ENCODE data around the gene ATXN7. TPM values are rescaled to one million over a fixed set of nuclear protein-coding genes. Genes with fewer than 3 reads are reported as not detected.

The ATXN7 gene
- total and polyA plus RNA-seq, 2 of the 13 experiments (the other 11 are each of a cell fraction or from before 2014, with no cell fraction given): 13.8 to 20.0 TPM

GRCh38 chr3:63992516-63993209 lies 129.0 kb downstream of the ATXN7 start:
- Histone ChIP-seq H3K4me1 (ENCODE audit: insufficient read depth, low read length) (peaks cover 19% of the 10 kb centered on the region), H3K27me3 (ENCODE audit: control insufficient read depth in 1 of 2, insufficient read depth in 2 of 2, low read length in 2 of 2) (no peaks in the 10 kb centered on the region), H3K4me2 (ENCODE audit: low read depth, low read length) (no peak overlapping the region), H3K9ac (ENCODE audit: insufficient read depth, low read depth, low read length) (no peak overlapping the region), H3K9me3 (ENCODE audit: low read length) (no peaks in the 10 kb centered on the region), H3K27ac (ENCODE audit: extremely low read length, insufficient read depth, low read length) (no peak overlapping the region), H3K4me3 (replicated peaks in 1 of 3; ENCODE audit: insufficient read depth in 1 of 3, low read depth in 2 of 3, low read length in 3 of 3) (no peak overlapping the region), H2AFZ (ENCODE audit: low read length) (no peak overlapping the region), H3K79me2 (ENCODE audit: insufficient read depth, low read length) (no peaks in the 10 kb centered on the region), H4K20me1 (ENCODE audit: insufficient read depth, low read length) (no peaks in the 10 kb centered on the region), H3K36me3 (replicated peaks in 1 of 2; ENCODE audit: control insufficient read depth in 1 of 2, insufficient read depth in 2 of 2, low read length in 2 of 2) (peaks cover 37 to 77% of the 10 kb centered on the region in 2 experiments)
- 98% methylated on average over 5 of the region's 5 CpGs for WGBS (ENCODE audit: low lambda C conversion rate)
- ATAC-seq (no peak), FAIRE-seq (no peak), DNase-seq (ENCODE audit: low spot score) (no peak)
- intact Hi-C loops (cut with micrococcal nuclease; ENCODE audit: unreplicated experiment) (loop anchor here (1.0 kb wide), 2 partner anchors 24 to 30 kb away; no protein-coding TSS in a partner anchor), in situ Hi-C loops (cut with HindIII; ENCODE audit: extremely low pct_ligation_motif_present, low pct_unique_long_range_greater_than_20kb) (loop anchor here (5.0 kb wide), 1 partner anchor 80 kb away; the partner anchor contains the start of gene SCAANT1)
- POLR2A ChIA-PET: no interaction called here
- no TSS peak for BruUV-seq (replicated peaks)
- no peak for TF ChIP-seq NFKBIZ (CRISPR knock-in tag; IDR thresholded peaks at IDR 0.05)
- no peak for TF ChIP-seq ARNTL (CRISPR knock-in tag; IDR thresholded peaks at IDR 0.05)
- no peak for TF ChIP-seq ZNF557 (CRISPR knock-in tag; IDR thresholded peaks at IDR 0.05)
- TF ChIP-seq NFIC (IDR thresholded peaks at IDR 0.05; ENCODE audit: low read length): no peak
- CTCF ChIA-PET (ENCODE audit: low intra/inter-chr PET ratio, low total read pairs): interaction anchor here (2.2 kb wide), 1 partner anchor 30 kb away, joined by 35 read pairs; no protein-coding TSS in a partner anchor

- CTCF ChIA-PET (ENCODE audit: low intra/inter-chr PET ratio, low total read pairs): interaction anchor here (1.1 to 2.2 kb wide), 2 partner anchors 31 to 86 kb away, joined by 6 to 35 read pairs; no protein-coding TSS in a partner anchor
- Histone ChIP-seq H3K4me2 (ENCODE audit: low read depth, low read length) (no peak overlapping the region), H3K36me3 (replicated peaks in 1 of 2; ENCODE audit: control insufficient read depth in 1 of 2, insufficient read depth in 2 of 2, low read length in 2 of 2) (peaks cover 32 to 70% of the 10 kb centered on the region in 2 experiments), H3K4me1 (ENCODE audit: insufficient read depth, low read length) (peaks cover 19% of the 10 kb centered on the region), H3K4me3 (replicated peaks in 1 of 3; ENCODE audit: insufficient read depth in 1 of 3, low read depth in 2 of 3, low read length in 3 of 3) (no peak overlapping the region), H3K9ac (ENCODE audit: insufficient read depth, low read depth, low read length) (no peak overlapping the region), H3K79me2 (ENCODE audit: insufficient read depth, low read length) (no peaks in the 10 kb centered on the region), H4K20me1 (ENCODE audit: insufficient read depth, low read length) (no peaks in the 10 kb centered on the region), H3K27me3 (ENCODE audit: control insufficient read depth in 1 of 2, insufficient read depth in 2 of 2, low read length in 2 of 2) (no peaks in the 10 kb centered on the region), H3K9me3 (ENCODE audit: low read length) (no peaks in the 10 kb centered on the region), H2AFZ (ENCODE audit: low read length) (no peak overlapping the region), H3K27ac (ENCODE audit: extremely low read length, insufficient read depth, low read length) (no peak overlapping the region)
- DNase-seq (ENCODE audit: low spot score) (peak; percentile 50), ATAC-seq (peak; percentile 95), FAIRE-seq (peak; percentile 76)
- WGBS (ENCODE audit: low lambda C conversion rate): 61% methylated on average over 3 of the region's 3 CpGs
- intact Hi-C loops (cut with micrococcal nuclease; ENCODE audit: unreplicated experiment) (loop anchor here (1.0 kb wide), 2 partner anchors 25 to 31 kb away; no protein-coding TSS in a partner anchor), in situ Hi-C loops (cut with HindIII; ENCODE audit: extremely low pct_ligation_motif_present, low pct_unique_long_range_greater_than_20kb) (loop anchor here (5.0 kb wide), 1 partner anchor 81 kb away; the partner anchor contains the start of gene SCAANT1)
- POLR2A ChIA-PET: no interaction called here
- no TSS peak for BruUV-seq (replicated peaks)
- TF ChIP-seq ZNF580 (CRISPR knock-in tag; IDR thresholded peaks at IDR 0.05; ENCODE audit: borderline replicate concordance, low read depth) (0 out of 2 replicates have a peak, but pooled peaks have one; percentile 40), RAD21 (CRISPR knock-in tag; IDR thresholded peaks at IDR 0.05) (peak; percentile 87), HOXA7 (CRISPR knock-in tag; IDR thresholded peaks at IDR 0.05) (no peak), ZNF562 (CRISPR knock-in tag; IDR thresholded peaks at IDR 0.05; ENCODE audit: borderline replicate concordance) (no peak), POLR2G (IDR thresholded peaks at IDR 0.05; ENCODE audit: low read depth, low read length) (no peak), ZFX (CRISPR knock-in tag; IDR thresholded peaks at IDR 0.05; ENCODE audit: low read depth) (peak; percentile 53; the same call in 1 of the 2 replicates), RXRB (CRISPR knock-in tag; IDR thresholded peaks at IDR 0.05; ENCODE audit: borderline replicate concordance) (0 out of 2 replicates have a peak, but pooled peaks have one; percentile 20), KAT8 (CRISPR knock-in tag; IDR thresholded peaks at IDR 0.05) (0 out of 2 replicates have a peak, but pooled peaks have one; percentile 17), SMC3 (IDR thresholded peaks at IDR 0.05; ENCODE audit: low read length) (peak; percentile 94), TARDBP (CRISPR knock-in tag; IDR thresholded peaks at IDR 0.05) (0 out of 2 replicates have a peak, but pooled peaks have one; percentile 36), FOSL2 (CRISPR knock-in tag; IDR thresholded peaks at IDR 0.05) (peak; percentile 22; the same call in 1 of the 2 replicates), MYNN (CRISPR knock-in tag; IDR thresholded peaks at IDR 0.05; ENCODE audit: low read depth) (no peak), ZNF777 (CRISPR knock-in tag; IDR thresholded peaks at IDR 0.05) (no peak), XRCC5 (optimal IDR thresholded peaks at IDR 0.05; ENCODE audit: low read length) (peak; percentile 28), SMAD3 (CRISPR knock-in tag; IDR thresholded peaks at IDR 0.05) (0 out of 2 replicates have a peak, but pooled peaks have one; percentile 35), CBX5 (CRISPR knock-in tag; IDR thresholded peaks at IDR 0.05; ENCODE audit: borderline replicate concordance) (0 out of 2 replicates have a peak, but pooled peaks have one; percentile 43), SSRP1 (CRISPR knock-in tag; IDR thresholded peaks at IDR 0.05) (no peak)
Observed at GRCh38 chr3:63993653-63994079, 130.0 kb downstream of the ATXN7 start.

Data from HepG2 (cell line).